H1 (cell line): Measurements from ENCODE around the gene XAB2. TPM values are rescaled to one million over a fixed set of nuclear protein-coding genes. Genes with fewer than 3 reads are reported as not detected.

Experiments
- EP300 ChIP-seq, 2 experiments: IDR thresholded peaks; 1 replicate in 1 of 2; 2 replicates in 1 of 2; pipeline ENCODE4 v1.6.1; 2011 to 2012; ENCODE audit warnings: low read depth in 2 of 2, low read length in 2 of 2, mild to moderate bottlenecking in 2 of 2, borderline replicate concordance in 1 of 2, inconsistent platforms in 1 of 2, moderate library complexity in 1 of 2
- JUND ChIP-seq: IDR thresholded peaks from 2 replicates; pipeline ENCODE4 v1.6.1; 2011; ENCODE audit warnings: mild to moderate bottlenecking, improper control_type of control experiment, low read length
- polyA plus RNA-seq, 7 experiments: library from polyadenylated mRNA; depleted of rRNA in 3 of 7; stranded (reverse) in 5 of 7; unstranded in 2 of 7; fragments of >200 nt in 5 of 7; fragments of 200-250 nt in 2 of 7; gene quantifications; 1 replicate in 5 of 7; 2 replicates in 1 of 7; 4 replicates in 1 of 7; pipeline versions ENCODE4 v1.2.1 to v1.2.3, GENCODE V29; 2011 to 2013; ENCODE audit warnings: missing spikeins in 2 of 7, mixed read lengths in 2 of 7
- total RNA-seq: library from RNA; stranded (reverse); fragmentation: NEBNext Ultra II Directional; extraction: Animal tissue kit (Norgen Biotek cat#: 25700); gene quantifications from 2 replicates; pipeline ENCODE4 v1.2.1, GENCODE V29; 2021

Gene XAB2
- total and polyA plus RNA-seq, 2 of the 8 experiments (the other 6 are each of a cell fraction or from before 2014, with no cell fraction given), result 48.2 to 49.4 TPM

DNA sequence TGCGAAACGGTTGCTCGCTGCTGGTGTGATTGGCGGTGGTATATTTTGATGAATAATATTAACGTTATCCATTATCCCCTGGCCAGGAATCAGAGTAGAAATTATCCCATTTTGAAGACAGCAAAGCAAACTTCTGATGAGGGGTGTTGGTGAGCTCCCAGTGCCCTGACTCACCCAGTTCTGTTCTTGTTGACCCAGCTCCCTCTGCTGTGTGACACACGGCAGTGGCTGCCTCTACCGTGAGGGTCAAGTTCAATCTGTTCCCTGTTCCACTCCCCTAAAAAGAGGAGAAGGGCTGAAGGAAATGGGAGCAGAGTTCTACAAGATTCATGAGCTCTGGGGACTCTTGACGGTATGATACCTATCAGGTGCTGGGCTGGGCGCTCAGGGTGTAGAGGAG, 31.7 kb downstream of the XAB2 start (continued):
- TF ChIP-seq EP300 (IDR thresholded peaks at IDR 0.05; ENCODE audit: borderline replicate concordance in 1 of 2, low read depth in 2 of 2, low read length in 2 of 2), result no peak
- no peak for TF ChIP-seq JUND
- TF ChIP-seq, all 59 proteins: peak for 0
